B cell (primary cell): ENCODE results near the gene TOP3B. TPM values are rescaled to one million over a fixed set of nuclear protein-coding genes. Genes with fewer than 3 reads are reported as not detected.

ENCODE experiments used
- ATAC-seq: fragments of 200-7000 bp; cut with Tn5 transposase; one replicate; pipeline ENCODE4 v1.10.0; 2021; ENCODE audit warnings: low read depth, mild to moderate bottlenecking, moderate number of reproducible peaks, moderate library complexity
- CTCF ChIA-PET: fragments of 350-600 bp; sonication (Branson Sonifier 250); formaldehyde crosslinking; loops from one replicate; lab custom pipeline; 2021; ENCODE audit warnings: antibody characterized with exemption, inconsistent platforms; lab: Charles Lee
- POLR2A ChIA-PET: fragments of 350-600 bp; sonication (Branson Sonifier 250); formaldehyde crosslinking; loops from one replicate; lab custom pipeline; 2021; ENCODE audit warnings: antibody characterized with exemption; lab: Charles Lee
- DNase-seq: peaks from one replicate; pipeline ENCODE4 v3.0.0; 2013
- H2AFZ ChIP-seq: 2 replicates; pipeline ENCODE4 v1.6.1; 2012; ENCODE audit warnings: mild to moderate bottlenecking, low read depth, low read length; ENCODE audit not compliant: insufficient read depth, poor library complexity, severe bottlenecking
- H3K27ac ChIP-seq, 2 donors: 1 replicate in 1 of 2; 2 replicates in 1 of 2; pipeline ENCODE4 v1.5.1; 2012 to 2013; ENCODE audit warnings: low read length in 2 of 2, mild to moderate bottlenecking in 2 of 2, moderate library complexity in 1 of 2
- H3K27me3 ChIP-seq, 4 experiments: fragments of 200-600 bp in 1 of 4; sonication (generic) in 1 of 4; replicated peaks in 1 of 4; 1 replicate in 2 of 4; 2 replicates in 2 of 4; pipeline versions ENCODE4 v1.6.1 to v1.7.0; 2013 to 2016; ENCODE audit warnings: low read length in 3 of 4, mild to moderate bottlenecking in 2 of 4, mixed read lengths in 1 of 4, moderate library complexity in 1 of 4; ENCODE audit not compliant: insufficient read depth in 4 of 4, control insufficient read depth in 3 of 4; ENCODE audit errors: control extremely low read depth in 1 of 4
- H3K36me3 ChIP-seq, 2 experiments: replicated peaks in 1 of 2; 1 replicate in 1 of 2; 2 replicates in 1 of 2; pipeline versions ENCODE4 v1.6.1 to v1.7.1; 2013; ENCODE audit warnings: low read length in 1 of 2; ENCODE audit not compliant: insufficient read depth in 2 of 2, control insufficient read depth in 1 of 2; ENCODE audit errors: control extremely low read depth in 1 of 2, extremely low read depth in 1 of 2
- H3K4me1 ChIP-seq, 2 donors: fragments of 200-600 bp in 1 of 2; sonication (generic) in 1 of 2; 1 replicate in 1 of 2; 2 replicates in 1 of 2; pipeline versions ENCODE4 v1.5.1 to v1.6.1; 2013 to 2017; ENCODE audit warnings: low read length in 2 of 2; ENCODE audit not compliant: control insufficient read depth in 2 of 2, insufficient read depth in 2 of 2
- H3K4me2 ChIP-seq: replicated peaks from 2 replicates; pipeline ENCODE3; 2012; ENCODE audit warnings: mild to moderate bottlenecking, low read depth, low read length; ENCODE audit not compliant: poor library complexity, severe bottlenecking
- H3K4me3 ChIP-seq, 5 experiments: fragments of 200-600 bp in 1 of 5; sonication (generic) in 1 of 5; 1 replicate in 3 of 5; 2 replicates in 2 of 5; pipeline versions ENCODE4 v1.5.1 to v1.7.0; 2011 to 2016; ENCODE audit warnings: low read length in 4 of 5, mild to moderate bottlenecking in 4 of 5, low read depth in 2 of 5, control low read depth in 1 of 5, moderate library complexity in 1 of 5; ENCODE audit not compliant: insufficient read depth in 1 of 5; ENCODE audit errors: control extremely low read depth in 1 of 5, extremely low read depth in 1 of 5
- H3K79me2 ChIP-seq: fragments of 200-600 bp; sonication (generic); one replicate; pipeline ENCODE4 v1.6.0; 2016; ENCODE audit warnings: low read length; ENCODE audit not compliant: control insufficient read depth, insufficient read depth
- H3K9ac ChIP-seq: fragments of 200-600 bp; sonication (generic); 2 replicates; pipeline ENCODE4 v1.6.1; 2017; ENCODE audit warnings: mild to moderate bottlenecking, low read length, moderate library complexity
- H3K9me3 ChIP-seq, 3 donors: one replicate each; pipeline versions ENCODE4 v1.6.1 to v1.7.1; 2013; ENCODE audit warnings: low read length in 2 of 3; ENCODE audit not compliant: control insufficient read depth in 2 of 3, insufficient read depth in 1 of 3; ENCODE audit errors: control extremely low read depth in 1 of 3
- H4K20me1 ChIP-seq: 2 replicates; pipeline ENCODE4 v1.6.0; 2012; ENCODE audit warnings: mild to moderate bottlenecking, low read length; ENCODE audit not compliant: insufficient read depth, control insufficient read depth, poor library complexity, severe bottlenecking
- H3K27ac Mint-ChIP-seq: one replicate; pipeline ENCODE4 v1.8.0; 2021; ENCODE audit warnings: mixed read lengths
- H3K27me3 Mint-ChIP-seq: one replicate; pipeline ENCODE4 v1.8.0; 2021; ENCODE audit warnings: mixed read lengths
- H3K4me1 Mint-ChIP-seq: one replicate; pipeline ENCODE4 v1.8.0; 2021; ENCODE audit warnings: mixed read lengths
- H3K4me3 Mint-ChIP-seq: one replicate; pipeline ENCODE4 v1.8.0; 2021; ENCODE audit warnings: mixed read lengths
- H3K9me3 Mint-ChIP-seq: one replicate; pipeline ENCODE4 v1.8.0; 2022; ENCODE audit warnings: mixed read lengths; ENCODE audit not compliant: insufficient read depth
- EZH2 ChIP-seq: IDR thresholded peaks from 2 replicates; pipeline ENCODE4 v1.6.1; 2012; ENCODE audit warnings: borderline replicate concordance, low read depth, mild to moderate bottlenecking, moderate library complexity, low read length; ENCODE audit not compliant: insufficient read depth, poor library complexity, severe bottlenecking
- WGBS: methylation state at CpG from one replicate; pipeline ENCODE4 v1.1.5; 2013; ENCODE audit warnings: missing lambda C conversion rate; ENCODE audit not compliant: insufficient coverage; 5-methylcytosine and 5-hydroxymethylcytosine counted together
- intact Hi-C: fragments of 100-400 bp; cut with micrococcal nuclease; formaldehyde crosslinking; loops from one replicate; pipeline ENCODE4 v1.10.0; 2022
- polyA plus RNA-seq: library from polyadenylated mRNA; depleted of rRNA; stranded (reverse); fragments of >200 nt; gene quantifications from 2 replicates; pipeline ENCODE4 v1.2.3, GENCODE V29; 2012
- total RNA-seq, 2 donors: library from RNA; stranded (reverse); fragments of 120-200 nt in 1 of 2; gene quantifications; 1 replicate in 1 of 2; 2 replicates in 1 of 2; pipeline versions ENCODE4 v1.2.3 to v1.2.4, GENCODE V29; 2013 to 2022
- TF ChIP-seq, protein P1 (sequence below): fragments of 200-600 bp; IDR thresholded peaks from one replicate; pipeline ENCODE4 v1.8.0; 2022; ENCODE audit warnings: antibody characterized with exemption, mild to moderate bottlenecking

The TOP3B gene
- total and polyA plus RNA-seq, 2 donors (not counting 1 experiment from before 2014, with no cell fraction given): 77.1 to 105 TPM

DNA sequence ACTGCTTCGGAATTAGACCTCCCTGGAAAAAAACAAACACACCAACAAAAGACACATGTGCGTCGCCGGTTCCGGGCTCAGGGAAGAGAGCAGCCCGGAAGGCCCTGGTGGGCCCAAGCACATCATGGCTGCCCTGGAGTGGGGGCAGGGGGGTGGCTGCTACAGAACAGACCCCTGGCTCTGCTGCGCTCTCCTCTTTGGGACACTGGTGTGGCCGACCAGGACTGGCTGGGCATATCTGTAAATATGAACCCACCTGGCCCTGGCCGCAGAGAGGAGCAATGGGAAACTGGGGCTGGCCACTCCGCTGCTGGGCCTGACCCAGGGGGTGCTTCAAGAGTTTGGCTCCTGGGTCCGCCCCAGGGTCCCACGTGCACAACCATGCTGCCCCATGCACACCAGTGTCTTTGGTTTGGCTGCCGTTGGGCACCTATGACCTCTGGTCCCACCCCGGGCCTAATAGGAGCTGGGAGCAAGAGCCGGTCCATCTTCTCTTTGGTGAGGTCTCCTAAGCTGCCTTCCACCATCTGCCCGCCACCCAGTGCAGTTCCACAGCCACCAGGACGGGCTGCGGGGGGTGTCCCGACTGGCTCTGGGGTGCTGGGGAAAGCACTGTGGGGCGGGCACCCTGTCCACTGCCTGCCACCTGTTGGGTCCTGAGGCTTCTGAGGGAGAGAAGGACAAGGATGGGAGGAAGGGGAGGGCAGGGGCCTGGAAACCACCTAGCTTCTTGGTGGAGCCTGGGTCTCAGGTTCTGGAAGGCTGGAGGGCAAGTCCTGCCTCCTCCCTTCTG, 60.0 kb downstream of the TOP3B start:
- peaks cover 0 to 5% of the 10 kb centered on the region in 2 experiments for H3K36me3 ChIP-seq
- Mint-ChIP-seq H3K4me3 (no peak overlapping the region), H3K27me3 (no peaks in the 10 kb centered on the region), H3K4me1 (peaks cover 3% of the 10 kb centered on the region), H3K27ac (no peak overlapping the region), H3K9me3 (no peaks in the 10 kb centered on the region)
- no peak for TF ChIP-seq EZH2
- TF ChIP-seq, protein P1, sequence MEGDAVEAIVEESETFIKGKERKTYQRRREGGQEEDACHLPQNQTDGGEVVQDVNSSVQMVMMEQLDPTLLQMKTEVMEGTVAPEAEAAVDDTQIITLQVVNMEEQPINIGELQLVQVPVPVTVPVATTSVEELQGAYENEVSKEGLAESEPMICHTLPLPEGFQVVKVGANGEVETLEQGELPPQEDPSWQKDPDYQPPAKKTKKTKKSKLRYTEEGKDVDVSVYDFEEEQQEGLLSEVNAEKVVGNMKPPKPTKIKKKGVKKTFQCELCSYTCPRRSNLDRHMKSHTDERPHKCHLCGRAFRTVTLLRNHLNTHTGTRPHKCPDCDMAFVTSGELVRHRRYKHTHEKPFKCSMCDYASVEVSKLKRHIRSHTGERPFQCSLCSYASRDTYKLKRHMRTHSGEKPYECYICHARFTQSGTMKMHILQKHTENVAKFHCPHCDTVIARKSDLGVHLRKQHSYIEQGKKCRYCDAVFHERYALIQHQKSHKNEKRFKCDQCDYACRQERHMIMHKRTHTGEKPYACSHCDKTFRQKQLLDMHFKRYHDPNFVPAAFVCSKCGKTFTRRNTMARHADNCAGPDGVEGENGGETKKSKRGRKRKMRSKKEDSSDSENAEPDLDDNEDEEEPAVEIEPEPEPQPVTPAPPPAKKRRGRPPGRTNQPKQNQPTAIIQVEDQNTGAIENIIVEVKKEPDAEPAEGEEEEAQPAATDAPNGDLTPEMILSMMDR: no peak
- no peaks in the 10 kb centered on the region for H3K27me3 ChIP-seq
- no peaks in the 10 kb centered on the region for H4K20me1 ChIP-seq
- no peak overlapping the region for H3K4me3 ChIP-seq
- no peak overlapping the region for H3K9ac ChIP-seq
- CTCF ChIA-PET: interaction anchor here (1.1 kb wide), 1 partner anchor 14 kb away, joined by 3 read pairs; no protein-coding TSS in a partner anchor
- no peak overlapping the region for H2AFZ ChIP-seq
- 97% methylated on average over 19 of the region's 20 CpGs for WGBS
- POLR2A ChIA-PET: no interaction called here
- H3K4me1 ChIP-seq: no peaks in the 10 kb centered on the region
- H3K27ac ChIP-seq: no peak overlapping the region
- H3K79me2 ChIP-seq: no peaks in the 10 kb centered on the region
- H3K4me2 ChIP-seq: no peak overlapping the region
- ATAC-seq (no peak), DNase-seq (no peak)
- no peaks in the 10 kb centered on the region for H3K9me3 ChIP-seq
- intact Hi-C loops: no loop called here

DNA sequence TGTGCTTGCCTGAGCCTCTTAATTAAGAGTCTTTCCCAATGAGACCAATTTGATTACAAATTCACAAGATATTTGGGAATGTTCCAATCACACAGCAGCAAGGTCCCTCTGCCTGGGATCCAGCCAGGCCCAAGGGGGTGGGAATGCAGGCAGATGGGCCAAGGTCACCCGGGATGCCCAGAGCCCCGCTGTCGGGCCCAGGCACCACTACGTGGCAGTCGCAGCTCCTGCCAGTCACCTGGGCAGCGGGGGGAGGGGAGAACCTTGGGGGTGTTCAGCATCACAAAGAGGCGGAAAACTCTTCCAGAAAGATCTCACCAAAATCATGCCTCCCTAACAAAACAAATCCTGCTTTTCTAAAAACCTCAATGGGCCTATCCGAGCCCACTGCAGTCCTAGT, 60.9 kb downstream of the TOP3B start:
- Histone ChIP-seq H3K4me2 (no peak overlapping the region), H3K36me3 (peaks cover 0 to 2% of the 10 kb centered on the region in 2 experiments), H3K4me1 (no peaks in the 10 kb centered on the region), H3K9ac (no peak overlapping the region), H3K4me3 (no peak overlapping the region), H3K9me3 (no peaks in the 10 kb centered on the region), H3K79me2 (no peaks in the 10 kb centered on the region), H4K20me1 (no peaks in the 10 kb centered on the region), H3K27me3 (no peaks in the 10 kb centered on the region), H3K27ac (no peak overlapping the region), H2AFZ (no peak overlapping the region)
- ChIA-PET POLR2A (no interaction called here), CTCF (no interaction called here)
- WGBS: 92% methylated on average over 5 of the region's 8 CpGs
- no peak overlapping the region for H3K27ac Mint-ChIP-seq
- H3K4me1 Mint-ChIP-seq: no peaks in the 10 kb centered on the region
- ATAC-seq (no peak), DNase-seq (no peak)
- TF ChIP-seq, protein P1: no peak
- TF ChIP-seq EZH2: no peak
- intact Hi-C loops: no loop called here
- H3K27me3 Mint-ChIP-seq: no peaks in the 10 kb centered on the region
- H3K4me3 Mint-ChIP-seq: no peak overlapping the region
- no peaks in the 10 kb centered on the region for H3K9me3 Mint-ChIP-seq
